Osteoblast (primary cell): ENCODE measurements around the gene PGBD5. TPM values are rescaled to one million over a fixed set of nuclear protein-coding genes. Genes with fewer than 3 reads are reported as not detected.
A peak's percentile ranks its signal among the peaks of the same experiment; 100 is the strongest.

Source experiments
- DNase-seq: peaks from one replicate; pipeline ENCODE4 v3.0.0; 2011; ENCODE audit warnings: low spot score, mixed read lengths; ENCODE audit not compliant: insufficient read length; ENCODE audit errors: missing footprints
- H2AFZ ChIP-seq: 2 replicates; pipeline ENCODE4 v1.6.0; 2011; ENCODE audit warnings: mild to moderate bottlenecking, low read length
- H3K27ac ChIP-seq: 2 replicates; pipeline ENCODE4 v1.5.1; 2011; ENCODE audit warnings: mild to moderate bottlenecking, low read depth, low read length, moderate library complexity
- H3K27me3 ChIP-seq: 2 replicates; pipeline ENCODE4 v1.6.0; 2012; ENCODE audit warnings: mild to moderate bottlenecking, control low read depth, inconsistent platforms, low read length, moderate library complexity; ENCODE audit not compliant: insufficient read depth
- H3K36me3 ChIP-seq: 2 replicates; pipeline ENCODE4 v1.5.1; 2011; ENCODE audit warnings: mild to moderate bottlenecking, low read length, control low read depth, moderate library complexity; ENCODE audit not compliant: insufficient read depth
- H3K4me1 ChIP-seq: 2 replicates; pipeline ENCODE4 v1.5.1; 2011; ENCODE audit warnings: mild to moderate bottlenecking, low read length, control low read depth, moderate library complexity; ENCODE audit not compliant: insufficient read depth
- H3K4me2 ChIP-seq: 2 replicates; pipeline ENCODE4 v1.6.0; 2011; ENCODE audit warnings: mild to moderate bottlenecking, low read length; ENCODE audit not compliant: insufficient read depth
- H3K4me3 ChIP-seq: fragments of 200-600 bp; sonication (generic); 3 replicates; pipeline ENCODE4 v1.5.1; 2012; ENCODE audit warnings: mild to moderate bottlenecking, low read length, inconsistent platforms; ENCODE audit not compliant: insufficient read depth
- H3K79me2 ChIP-seq: 2 replicates; pipeline ENCODE4 v1.6.0; 2012; ENCODE audit warnings: mild to moderate bottlenecking, low read length, control low read depth, inconsistent platforms; ENCODE audit not compliant: insufficient read depth
- H3K9me3 ChIP-seq: 2 replicates; pipeline ENCODE4 v1.5.1; 2011; ENCODE audit warnings: low read depth, low read length, control low read depth
- H4K20me1 ChIP-seq: 2 replicates; pipeline ENCODE4 v1.6.0; 2012; ENCODE audit warnings: mild to moderate bottlenecking, low read length, control low read depth; ENCODE audit not compliant: insufficient read depth
- total RNA-seq: library from RNA; depleted of rRNA; stranded (reverse); fragments of >200 nt; gene quantifications from 2 replicates; pipeline ENCODE4 v1.2.3, GENCODE V29; 2012
- TF ChIP-seq, protein P1 (sequence below): IDR thresholded peaks from 2 replicates; pipeline ENCODE4 v1.5.1; 2011; ENCODE audit warnings: mild to moderate bottlenecking, low read depth, low read length, moderate library complexity; ENCODE audit errors: extremely low read depth

The PGBD5 gene
- total RNA-seq, 1 donor: under 0.01 TPM

- TF ChIP-seq, protein P1, sequence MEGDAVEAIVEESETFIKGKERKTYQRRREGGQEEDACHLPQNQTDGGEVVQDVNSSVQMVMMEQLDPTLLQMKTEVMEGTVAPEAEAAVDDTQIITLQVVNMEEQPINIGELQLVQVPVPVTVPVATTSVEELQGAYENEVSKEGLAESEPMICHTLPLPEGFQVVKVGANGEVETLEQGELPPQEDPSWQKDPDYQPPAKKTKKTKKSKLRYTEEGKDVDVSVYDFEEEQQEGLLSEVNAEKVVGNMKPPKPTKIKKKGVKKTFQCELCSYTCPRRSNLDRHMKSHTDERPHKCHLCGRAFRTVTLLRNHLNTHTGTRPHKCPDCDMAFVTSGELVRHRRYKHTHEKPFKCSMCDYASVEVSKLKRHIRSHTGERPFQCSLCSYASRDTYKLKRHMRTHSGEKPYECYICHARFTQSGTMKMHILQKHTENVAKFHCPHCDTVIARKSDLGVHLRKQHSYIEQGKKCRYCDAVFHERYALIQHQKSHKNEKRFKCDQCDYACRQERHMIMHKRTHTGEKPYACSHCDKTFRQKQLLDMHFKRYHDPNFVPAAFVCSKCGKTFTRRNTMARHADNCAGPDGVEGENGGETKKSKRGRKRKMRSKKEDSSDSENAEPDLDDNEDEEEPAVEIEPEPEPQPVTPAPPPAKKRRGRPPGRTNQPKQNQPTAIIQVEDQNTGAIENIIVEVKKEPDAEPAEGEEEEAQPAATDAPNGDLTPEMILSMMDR: no peak
- Histone ChIP-seq H2AFZ (no peak overlapping the region), H3K79me2 (no peaks in the 10 kb centered on the region), H3K4me2 (no peak overlapping the region), H3K36me3 (no peaks in the 10 kb centered on the region), H3K9me3 (no peaks in the 10 kb centered on the region), H3K4me1 (no peaks in the 10 kb centered on the region), H3K4me3 (no peak overlapping the region), H3K27ac (no peak overlapping the region), H3K27me3 (peaks cover 10% of the 10 kb centered on the region), H4K20me1 (no peaks in the 10 kb centered on the region)
- peak; percentile 56 for DNase-seq
These were observed 134.2 kb downstream of the PGBD5 start for GRCh38 chr1:230291731-230292620.

- Histone ChIP-seq H3K4me3 (no peak overlapping the region), H2AFZ (no peak overlapping the region), H4K20me1 (peaks cover 3% of the 10 kb centered on the region), H3K4me1 (no peaks in the 10 kb centered on the region), H3K9me3 (no peaks in the 10 kb centered on the region), H3K27me3 (peaks cover 13% of the 10 kb centered on the region), H3K27ac (no peak overlapping the region), H3K36me3 (no peaks in the 10 kb centered on the region), H3K4me2 (no peak overlapping the region), H3K79me2 (no peaks in the 10 kb centered on the region)
- peak; percentile 81 for DNase-seq
- TF ChIP-seq, protein P1: no peak
These were observed 136.8 kb downstream of the PGBD5 start for GRCh38 chr1:230289350-230289644.

DNA sequence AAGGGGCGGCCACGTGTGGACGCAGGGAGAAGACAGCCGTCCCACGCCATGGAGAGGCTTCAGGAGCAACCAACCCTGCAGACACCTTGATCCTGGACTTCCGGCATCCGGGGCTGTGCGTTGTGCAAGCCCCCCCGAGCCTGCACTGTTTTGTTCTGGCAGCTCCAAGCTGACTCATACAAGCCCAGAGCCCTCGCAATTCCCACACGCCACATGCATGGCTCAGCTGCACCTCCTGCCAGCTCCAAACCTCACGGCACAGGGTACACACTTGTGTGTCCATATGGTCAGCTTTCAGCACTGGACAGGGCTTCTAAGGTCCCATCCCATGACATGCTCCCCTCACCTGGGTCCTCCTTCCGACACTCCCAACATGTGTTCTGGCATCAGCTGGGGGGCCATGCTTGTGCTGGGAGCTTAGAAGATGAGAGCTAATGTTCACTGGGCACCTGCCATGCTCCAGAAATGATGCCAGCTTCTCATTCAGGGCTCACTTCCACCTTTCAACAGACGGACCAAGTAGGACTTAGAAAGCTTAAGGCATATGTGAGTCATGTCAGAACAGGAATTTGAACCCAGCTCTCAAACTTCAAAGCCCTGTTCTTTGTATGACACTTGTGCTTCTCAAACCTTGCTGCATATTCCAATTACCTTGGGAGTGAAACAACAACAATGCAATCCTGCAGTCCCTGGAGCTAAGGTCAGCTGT, 137.3 kb downstream of the PGBD5 start:
- DNase-seq: peak; percentile 68
- Histone ChIP-seq H3K9me3 (no peaks in the 10 kb centered on the region), H3K4me2 (no peak overlapping the region), H3K4me1 (no peaks in the 10 kb centered on the region), H3K79me2 (no peaks in the 10 kb centered on the region), H3K36me3 (no peaks in the 10 kb centered on the region), H3K4me3 (no peak overlapping the region), H4K20me1 (peaks cover 3% of the 10 kb centered on the region), H3K27me3 (peaks cover 13% of the 10 kb centered on the region), H3K27ac (no peak overlapping the region), H2AFZ (no peak overlapping the region)
- TF ChIP-seq, protein P1: no peak

- H3K4me1 ChIP-seq: no peaks in the 10 kb centered on the region
- H3K36me3 ChIP-seq: no peaks in the 10 kb centered on the region
- H3K4me3 ChIP-seq: no peak overlapping the region
- H3K79me2 ChIP-seq: no peaks in the 10 kb centered on the region
- H3K27ac ChIP-seq: no peak overlapping the region
- TF ChIP-seq, protein P1: no peak
- peak; percentile 75 for DNase-seq
- no peak overlapping the region for H3K4me2 ChIP-seq
- H4K20me1 ChIP-seq: peaks cover 3% of the 10 kb centered on the region
- H3K27me3 ChIP-seq: peaks cover 9% of the 10 kb centered on the region
- no peaks in the 10 kb centered on the region for H3K9me3 ChIP-seq
- H2AFZ ChIP-seq: no peak overlapping the region
These were observed 138.3 kb downstream of the PGBD5 start for GRCh38 chr1:230287674-230288315.
